Activated CD8-positive, alpha-beta T cell treated with anti-CD3 and anti-CD28 coated beads for 36 hours (primary cell): ENCODE results near the gene OSTF1. TPM values are rescaled to one million over a fixed set of nuclear protein-coding genes. Genes with fewer than 3 reads are reported as not detected.

Experiments
- ATAC-seq: fragments of 200-7000 bp; cut with Tn5 transposase; one replicate; pipeline ENCODE4 v1.10.0; 2021; ENCODE audit warnings: mild to moderate bottlenecking, moderate library complexity
- CTCF ChIA-PET: fragments of 350-600 bp; sonication (Branson Sonifier 250); formaldehyde crosslinking; loops from one replicate; lab custom pipeline; 2021; ENCODE audit warnings: antibody characterized with exemption; lab: Charles Lee
- POLR2A ChIA-PET: fragments of 350-600 bp; sonication (Branson Sonifier 250); formaldehyde crosslinking; loops from one replicate; lab custom pipeline; 2021; ENCODE audit warnings: antibody characterized with exemption; lab: Charles Lee
- DNase-seq: peaks from one replicate; pipeline ENCODE4 v3.0.0-alpha.2; 2020
- H3K27ac Mint-ChIP-seq: one replicate; pipeline ENCODE4 v1.8.0; 2021; ENCODE audit warnings: mild to moderate bottlenecking, mixed read lengths
- H3K27me3 Mint-ChIP-seq: one replicate; pipeline ENCODE4 v1.8.0; 2021; ENCODE audit warnings: mixed read lengths
- H3K36me3 Mint-ChIP-seq: one replicate; pipeline ENCODE4 v1.8.0; 2021; ENCODE audit warnings: low read depth, mixed read lengths
- H3K4me1 Mint-ChIP-seq: one replicate; pipeline ENCODE4 v1.8.0; 2021; ENCODE audit warnings: low read depth, mixed read lengths
- H3K4me3 Mint-ChIP-seq: one replicate; pipeline ENCODE4 v1.8.0; 2021; ENCODE audit warnings: mild to moderate bottlenecking, moderate library complexity, mixed read lengths
- H3K9me3 Mint-ChIP-seq: one replicate; pipeline ENCODE4 v1.8.0; 2021; ENCODE audit warnings: mixed read lengths
- intact Hi-C: fragments of 100-400 bp; cut with micrococcal nuclease; formaldehyde crosslinking; loops from one replicate; pipeline ENCODE4 v1.10.0; 2022
- total RNA-seq, 2 experiments: library from RNA; stranded (reverse); gene quantifications; one replicate each; pipeline ENCODE4 v1.2.3, GENCODE V29; 2021
- TF ChIP-seq, protein P1 (sequence below): fragments of 200-600 bp; IDR thresholded peaks from one replicate; pipeline ENCODE4 v1.8.0; 2022; ENCODE audit warnings: antibody characterized with exemption, mild to moderate bottlenecking

Gene OSTF1
- total RNA-seq, 2 experiments from 2014 or later = 52.2 to 55.3 TPM

DNA sequence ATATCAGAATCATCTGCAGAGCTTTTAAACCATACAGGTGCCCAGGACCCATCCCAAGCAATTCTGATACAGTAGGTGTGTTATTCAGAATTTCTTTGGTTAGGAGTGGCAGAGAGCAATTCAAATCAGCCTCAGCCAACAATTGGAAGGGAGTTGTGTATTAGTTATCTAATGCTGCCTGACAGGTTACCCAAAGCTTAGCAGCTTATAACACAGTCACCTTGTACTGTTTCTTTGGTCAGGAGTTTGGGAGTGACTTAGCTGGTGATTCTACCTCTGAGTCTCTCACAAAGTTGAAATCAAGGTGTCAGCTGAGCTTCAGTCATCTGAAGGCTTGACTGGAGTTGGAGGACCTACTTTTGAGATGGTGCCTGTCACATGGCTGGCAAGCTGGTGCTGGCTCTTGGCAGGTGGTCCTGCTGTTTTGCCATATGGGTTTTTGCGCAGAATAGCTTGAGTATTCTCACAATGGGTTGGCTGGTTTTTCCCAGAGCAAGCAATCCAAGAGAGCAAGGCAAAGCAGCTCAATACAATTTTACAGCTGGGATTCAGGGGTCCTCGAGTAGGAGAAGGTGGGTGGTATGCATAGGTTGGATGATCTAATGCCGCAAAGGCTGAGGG, 41.5 kb upstream of the OSTF1 start:
- H3K4me1 Mint-ChIP-seq = no peaks in the 10 kb centered on the region
- intact Hi-C loops = no loop called here
- ChIA-PET POLR2A (no interaction called here), CTCF (interaction anchor here (0.9 to 1.5 kb wide), 2 partner anchors 9 to 31 kb away, joined by 3 to 5 read pairs; no protein-coding TSS in a partner anchor)
- ATAC-seq (no peak), DNase-seq (no peak)
- H3K4me3 Mint-ChIP-seq = no peak overlapping the region
- H3K27me3 Mint-ChIP-seq = no peaks in the 10 kb centered on the region
- no peaks in the 10 kb centered on the region for H3K36me3 Mint-ChIP-seq
- no peak overlapping the region for H3K27ac Mint-ChIP-seq
- H3K9me3 Mint-ChIP-seq = no peaks in the 10 kb centered on the region
- TF ChIP-seq, protein P1, sequence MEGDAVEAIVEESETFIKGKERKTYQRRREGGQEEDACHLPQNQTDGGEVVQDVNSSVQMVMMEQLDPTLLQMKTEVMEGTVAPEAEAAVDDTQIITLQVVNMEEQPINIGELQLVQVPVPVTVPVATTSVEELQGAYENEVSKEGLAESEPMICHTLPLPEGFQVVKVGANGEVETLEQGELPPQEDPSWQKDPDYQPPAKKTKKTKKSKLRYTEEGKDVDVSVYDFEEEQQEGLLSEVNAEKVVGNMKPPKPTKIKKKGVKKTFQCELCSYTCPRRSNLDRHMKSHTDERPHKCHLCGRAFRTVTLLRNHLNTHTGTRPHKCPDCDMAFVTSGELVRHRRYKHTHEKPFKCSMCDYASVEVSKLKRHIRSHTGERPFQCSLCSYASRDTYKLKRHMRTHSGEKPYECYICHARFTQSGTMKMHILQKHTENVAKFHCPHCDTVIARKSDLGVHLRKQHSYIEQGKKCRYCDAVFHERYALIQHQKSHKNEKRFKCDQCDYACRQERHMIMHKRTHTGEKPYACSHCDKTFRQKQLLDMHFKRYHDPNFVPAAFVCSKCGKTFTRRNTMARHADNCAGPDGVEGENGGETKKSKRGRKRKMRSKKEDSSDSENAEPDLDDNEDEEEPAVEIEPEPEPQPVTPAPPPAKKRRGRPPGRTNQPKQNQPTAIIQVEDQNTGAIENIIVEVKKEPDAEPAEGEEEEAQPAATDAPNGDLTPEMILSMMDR = no peak

GRCh38 chr9:75047506-75047905, 40.8 kb upstream of the OSTF1 start:
- H3K36me3 Mint-ChIP-seq = no peaks in the 10 kb centered on the region
- DNase-seq (no peak), ATAC-seq (no peak)
- H3K9me3 Mint-ChIP-seq = no peaks in the 10 kb centered on the region
- TF ChIP-seq, protein P1 = no peak
- no peak overlapping the region for H3K27ac Mint-ChIP-seq
- POLR2A ChIA-PET = no interaction called here
- H3K4me3 Mint-ChIP-seq = no peak overlapping the region
- CTCF ChIA-PET = interaction anchor here (0.9 to 1.5 kb wide), 2 partner anchors 8 to 30 kb away, joined by 3 to 5 read pairs; no protein-coding TSS in a partner anchor
- no peaks in the 10 kb centered on the region for H3K27me3 Mint-ChIP-seq
- no peaks in the 10 kb centered on the region for H3K4me1 Mint-ChIP-seq
- intact Hi-C loops = no loop called here

DNA sequence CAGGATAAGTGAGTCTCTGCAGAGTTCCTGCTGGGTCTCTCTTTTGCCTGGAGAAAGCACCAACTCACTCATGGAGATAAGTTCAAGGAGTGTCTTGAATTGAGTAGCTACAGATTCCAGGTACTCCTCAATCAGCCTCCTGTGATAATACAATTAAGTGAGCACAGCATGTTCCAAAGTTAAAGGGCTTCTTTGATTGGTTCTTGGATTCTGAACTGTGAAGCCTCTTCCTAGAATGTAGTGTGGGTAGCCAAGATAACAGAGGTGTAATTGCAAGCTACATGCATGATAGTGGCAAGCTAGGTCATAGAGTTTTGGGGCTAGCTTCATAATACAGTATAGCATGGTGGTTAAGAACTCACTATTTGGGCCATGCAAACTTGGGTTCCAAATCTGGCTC, 37.0 kb upstream of the OSTF1 start:
- H3K4me3 Mint-ChIP-seq = no peak overlapping the region
- DNase-seq = no peak
- no peak for ATAC-seq
- intact Hi-C loops = no loop called here
- H3K27ac Mint-ChIP-seq = no peak overlapping the region
- no peaks in the 10 kb centered on the region for H3K9me3 Mint-ChIP-seq
- POLR2A ChIA-PET = no interaction called here
- CTCF ChIA-PET = interaction anchor here (0.9 to 1.1 kb wide), 2 partner anchors 27 to 50 kb away, joined by 3 read pairs; no protein-coding TSS in a partner anchor
- H3K36me3 Mint-ChIP-seq = no peaks in the 10 kb centered on the region
- no peaks in the 10 kb centered on the region for H3K27me3 Mint-ChIP-seq
- H3K4me1 Mint-ChIP-seq = no peaks in the 10 kb centered on the region
- TF ChIP-seq, protein P1 = no peak

DNA sequence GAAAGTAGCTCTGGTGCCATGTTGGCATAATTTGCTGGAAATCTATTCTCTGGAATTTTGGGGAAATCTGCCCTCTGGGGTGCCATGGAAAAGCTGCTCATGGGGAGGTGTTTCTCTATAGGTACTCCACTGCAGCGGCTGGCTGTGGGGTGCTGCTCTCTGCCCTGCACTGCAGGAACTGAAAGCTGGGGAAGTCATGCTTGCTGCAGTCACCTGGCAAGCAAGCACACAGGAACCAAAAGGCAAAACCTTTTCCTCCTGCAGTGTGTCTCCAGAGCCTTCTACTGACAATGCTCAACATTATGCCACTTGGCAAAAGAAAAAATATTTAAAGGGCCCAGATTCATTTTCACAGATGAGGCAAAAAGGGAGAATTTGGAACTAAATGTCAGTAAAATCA, 34.4 kb upstream of the OSTF1 start:
- no peaks in the 10 kb centered on the region for H3K9me3 Mint-ChIP-seq
- H3K36me3 Mint-ChIP-seq = no peaks in the 10 kb centered on the region
- ATAC-seq (no peak), DNase-seq (no peak)
- CTCF ChIA-PET = interaction anchor here (1.5 kb wide), 1 partner anchor 33 kb away, joined by 4 read pairs; no protein-coding TSS in a partner anchor
- POLR2A ChIA-PET = no interaction called here
- no peak overlapping the region for H3K4me3 Mint-ChIP-seq
- intact Hi-C loops = no loop called here
- H3K27me3 Mint-ChIP-seq = no peaks in the 10 kb centered on the region
- H3K27ac Mint-ChIP-seq = no peak overlapping the region
- no peaks in the 10 kb centered on the region for H3K4me1 Mint-ChIP-seq
- TF ChIP-seq, protein P1 = no peak

DNA sequence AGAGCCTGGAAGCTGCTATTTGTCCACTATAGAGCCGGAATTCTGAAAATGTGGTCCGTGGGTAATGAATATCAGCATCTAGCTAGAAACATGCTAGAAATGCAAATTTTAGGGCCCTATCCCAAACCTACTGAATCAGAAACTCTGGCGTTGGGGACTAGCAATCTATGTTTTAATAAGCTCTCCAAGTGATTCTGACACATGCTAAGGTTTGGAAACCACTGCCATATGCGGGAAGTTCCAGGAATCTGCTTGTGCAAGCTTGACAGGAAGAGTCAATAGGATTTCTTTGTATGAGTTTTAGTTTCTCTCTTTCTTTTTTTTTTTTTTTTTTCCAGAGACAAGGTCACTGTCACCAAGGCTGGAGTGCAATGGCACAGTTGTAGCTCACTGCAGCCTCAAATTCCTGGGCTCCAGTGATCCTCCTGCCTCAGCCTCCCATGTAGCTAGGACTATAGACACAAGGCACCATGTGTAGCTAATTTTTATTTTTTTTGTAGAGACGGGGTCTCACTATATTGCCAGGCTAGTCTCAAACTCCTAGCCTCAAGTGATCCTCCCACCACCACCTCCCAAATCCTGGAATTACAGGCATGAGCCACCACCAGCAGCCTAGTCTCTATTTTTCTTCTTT, 33.8 kb upstream of the OSTF1 start:
- H3K36me3 Mint-ChIP-seq = peaks cover under 1% of the 10 kb centered on the region
- TF ChIP-seq, protein P1 = no peak
- POLR2A ChIA-PET = no interaction called here
- no peak overlapping the region for H3K4me3 Mint-ChIP-seq
- no peak for DNase-seq
- CTCF ChIA-PET = interaction anchor here (1.5 to 2.1 kb wide), 3 partner anchors 8 to 34 kb away, joined by 4 to 5 read pairs (median 4); no protein-coding TSS in a partner anchor
- intact Hi-C loops = no loop called here
- peaks cover 2% of the 10 kb centered on the region for H3K9me3 Mint-ChIP-seq
- no peak overlapping the region for H3K27ac Mint-ChIP-seq
- no peak for ATAC-seq
- H3K27me3 Mint-ChIP-seq = no peaks in the 10 kb centered on the region
- no peaks in the 10 kb centered on the region for H3K4me1 Mint-ChIP-seq
